NCI-H2171 (cell line): ENCODE results near the gene LRFN3.
"Not testable (repeated sequence)": the region's sequence is repeated elsewhere in the genome, so short reads cannot be mapped to it uniquely, and the experiment has no call there.

ENCODE experiments used
- DNase-seq: peaks from one replicate; lab custom pipeline; 2025; lab: John Stamatoyannopoulos, UW

Gene LRFN3

DNA sequence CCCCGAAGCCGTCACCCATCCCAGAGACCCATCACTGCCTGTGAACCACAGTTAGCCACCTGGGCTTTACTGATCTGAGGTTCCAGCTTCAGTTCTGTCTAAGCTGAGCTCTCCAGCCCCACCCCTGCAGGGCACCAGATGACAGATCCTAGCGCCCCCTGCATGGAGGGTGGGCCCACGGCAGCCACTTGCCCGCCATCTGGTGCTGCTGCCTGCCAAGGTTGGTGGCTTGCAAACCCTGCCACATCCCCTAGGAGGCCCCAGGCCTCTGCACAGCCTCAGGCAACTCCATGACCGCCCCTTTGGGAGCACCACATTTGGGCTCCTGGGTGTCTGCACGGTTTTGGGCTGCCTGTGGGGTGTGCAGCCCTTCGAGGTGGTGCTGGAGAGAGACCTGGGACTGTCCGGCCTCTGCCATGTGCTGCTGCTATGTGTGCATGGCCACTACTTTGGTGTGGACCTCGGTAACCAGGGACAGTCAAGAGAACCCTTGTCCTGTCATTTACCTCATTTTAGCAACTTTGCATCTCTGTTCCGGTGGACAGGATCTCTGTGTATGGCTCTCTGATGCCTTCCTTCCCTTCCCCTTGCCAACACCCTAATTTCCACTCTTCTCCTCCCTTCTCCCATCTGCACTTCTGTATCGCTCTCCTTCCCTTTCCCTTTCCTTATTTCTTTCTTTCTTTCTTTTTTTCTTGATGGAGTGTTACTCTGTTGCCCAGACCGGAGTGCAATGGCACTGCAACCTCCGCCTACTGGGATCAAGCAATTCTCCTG lies 41.5 kb downstream of the LRFN3 start:
- peak; percentile 75 for DNase-seq

DNA sequence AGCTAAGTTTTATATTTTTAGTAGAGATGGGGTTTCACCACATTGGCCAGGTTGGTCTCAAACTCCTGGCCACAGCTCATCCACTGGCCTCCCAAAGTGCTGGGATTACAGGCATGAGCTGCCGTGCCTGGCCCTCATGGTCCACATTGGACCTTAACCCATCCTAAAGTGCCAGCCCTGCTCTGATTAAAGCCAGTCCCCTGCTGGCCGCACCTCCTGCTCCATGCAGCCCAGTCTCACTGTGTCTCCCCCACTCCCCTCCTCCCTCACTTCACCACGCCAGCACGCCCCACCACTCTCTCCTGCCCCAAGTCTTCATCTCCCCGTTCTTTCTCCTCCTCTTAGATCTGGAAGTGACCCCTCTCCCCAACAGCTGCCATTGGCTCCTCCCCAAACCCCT lies 42.1 kb downstream of the LRFN3 start:
- DNase-seq = no peak

DNA sequence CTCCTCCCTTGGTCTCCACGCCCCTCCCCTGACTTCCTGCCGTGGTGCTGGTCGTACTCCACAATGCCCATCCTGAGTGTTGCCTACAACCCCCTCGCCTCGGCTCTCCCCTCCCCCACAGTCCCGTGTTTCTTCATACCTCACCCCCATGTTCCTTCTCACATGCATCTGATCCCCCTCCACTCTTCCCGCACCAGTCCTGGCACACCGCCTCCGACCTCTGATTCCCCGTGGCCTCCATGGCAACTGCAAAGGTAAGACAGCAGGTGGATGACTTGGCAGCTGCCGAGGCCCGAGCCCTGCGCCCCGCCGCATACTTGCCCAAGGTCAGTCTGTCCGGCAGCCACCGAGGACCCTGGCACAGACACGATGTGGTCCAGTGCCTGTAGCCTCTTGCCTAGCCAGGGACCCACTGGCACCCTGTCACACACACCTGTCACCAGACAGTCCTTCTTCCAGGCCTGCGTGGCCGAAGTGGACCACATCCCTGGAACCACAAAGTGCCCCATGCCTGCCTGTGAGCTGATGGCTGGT lies 42.7 kb downstream of the LRFN3 start:
- DNase-seq = no peak

DNA sequence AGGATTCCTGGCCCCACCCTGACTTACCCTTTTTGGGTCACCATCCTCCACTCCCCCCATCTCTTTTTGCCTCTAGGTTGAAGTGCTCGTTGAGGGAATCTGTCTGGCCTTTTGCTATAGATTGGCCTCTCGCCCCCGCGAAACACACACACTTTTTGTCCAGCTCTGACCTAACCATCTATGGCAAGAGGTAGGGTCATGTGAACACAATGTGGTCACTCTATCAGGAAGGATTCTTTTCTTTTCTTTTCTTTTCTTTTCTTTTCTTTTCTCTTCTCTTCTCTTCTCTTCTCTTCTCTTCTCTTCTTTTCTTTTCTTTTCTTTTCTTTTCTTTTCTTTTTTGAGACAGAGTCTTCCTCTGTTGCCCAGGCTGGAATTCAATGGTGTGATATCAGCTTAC lies 44.8 kb downstream of the LRFN3 start:
- not testable (repeated sequence) for DNase-seq

DNA sequence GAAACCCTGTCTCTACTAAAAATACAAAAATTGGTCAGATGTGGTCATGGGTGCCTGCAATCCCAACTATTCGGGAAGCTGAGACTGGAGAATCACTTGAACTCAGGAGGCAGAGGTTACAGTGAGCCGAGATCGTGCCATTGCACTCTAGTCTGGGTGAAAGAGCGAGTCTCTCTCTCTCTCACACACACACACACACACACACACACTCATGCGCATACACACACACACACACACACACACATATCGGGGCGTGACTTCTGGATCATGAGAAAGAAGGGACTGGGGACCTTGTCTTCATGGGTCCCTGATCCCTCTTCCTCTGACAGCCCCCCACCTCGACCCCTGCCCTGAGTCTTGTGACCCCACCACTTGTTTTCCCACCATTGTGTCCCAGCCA lies 47.0 kb downstream of the LRFN3 start:
- DNase-seq = no peak

DNA sequence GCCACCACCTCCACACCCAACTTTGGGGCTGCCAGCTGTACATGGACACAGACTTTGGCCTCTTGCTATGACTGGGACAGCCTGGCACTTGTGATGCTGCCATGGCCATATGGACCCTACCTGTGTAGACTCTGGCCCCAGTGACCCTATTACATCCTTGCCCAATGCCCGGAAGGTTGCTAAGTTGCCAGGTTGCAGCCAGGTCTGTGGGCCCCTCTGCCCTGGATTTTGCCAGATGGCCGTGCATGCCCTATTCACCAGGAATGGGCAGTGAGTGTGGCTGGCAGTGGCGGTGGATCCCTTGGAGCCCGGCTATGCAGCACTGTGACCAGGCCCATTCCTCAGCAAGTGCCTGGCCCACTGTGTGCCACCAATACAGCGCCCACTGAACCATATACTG lies 49.9 kb downstream of the LRFN3 start:
- no peak for DNase-seq

DNA sequence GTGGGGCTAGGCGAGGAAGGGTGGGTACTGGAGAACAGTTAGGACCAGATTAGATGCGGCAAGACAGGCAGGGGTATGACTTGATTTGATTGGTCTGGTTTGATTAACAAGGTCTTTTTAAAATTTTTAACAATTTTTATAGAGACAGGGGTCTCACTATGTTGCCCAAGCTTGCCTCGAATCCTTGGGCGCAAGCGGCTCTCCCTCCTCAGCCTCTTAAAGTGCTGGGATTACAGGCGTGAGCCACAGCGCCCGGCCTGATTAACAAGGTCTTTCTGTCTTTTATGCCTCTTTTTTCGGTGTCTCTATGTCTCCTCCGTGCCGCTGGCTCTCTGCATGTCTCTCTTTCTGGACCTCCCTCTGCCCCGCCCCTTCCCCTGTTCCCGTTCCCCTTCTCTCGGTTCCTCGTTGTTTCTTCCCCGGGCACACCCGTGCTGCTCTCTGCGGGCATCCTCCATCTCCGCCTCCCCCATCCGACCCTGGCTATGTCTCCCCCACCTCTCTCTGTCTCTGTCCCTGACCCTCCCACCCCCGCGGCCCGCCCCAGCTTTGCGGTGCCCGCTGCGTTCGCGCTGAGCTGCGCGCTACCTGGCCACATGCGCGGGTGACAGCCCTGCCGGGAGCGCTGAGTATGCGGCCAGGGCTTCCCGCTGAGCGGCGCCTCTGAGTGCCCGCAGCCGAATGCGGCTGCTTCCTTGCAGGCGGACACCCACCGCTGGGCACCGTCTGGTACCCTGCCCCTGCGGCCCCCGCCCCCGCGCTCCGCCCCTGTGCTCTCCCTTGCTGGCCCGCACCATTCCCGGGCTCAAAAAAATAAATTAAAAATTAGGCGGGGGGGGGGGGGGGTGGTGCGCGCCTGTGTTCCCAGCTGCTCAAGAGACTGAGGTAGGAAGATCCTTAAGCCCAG lies 50.7 kb downstream of the LRFN3 start:
- peak; percentile 46 for DNase-seq

DNA sequence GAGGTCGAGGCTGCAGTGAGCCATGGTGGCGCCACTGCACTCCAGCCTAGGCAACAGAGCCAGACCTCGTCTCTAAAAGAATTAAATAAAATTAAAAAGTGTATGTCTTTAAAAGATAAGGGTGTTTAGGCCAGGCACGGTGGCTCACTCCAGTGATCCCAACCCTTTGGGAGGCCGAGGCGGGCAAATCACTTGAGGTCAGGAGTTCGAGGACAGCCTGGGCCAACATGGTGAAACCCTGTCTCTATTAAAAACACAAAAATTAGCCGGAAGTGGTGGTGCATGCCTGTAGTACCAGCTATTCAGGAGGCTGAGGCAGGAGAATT lies 51.4 kb downstream of the LRFN3 start:
- no peak for DNase-seq

DNA sequence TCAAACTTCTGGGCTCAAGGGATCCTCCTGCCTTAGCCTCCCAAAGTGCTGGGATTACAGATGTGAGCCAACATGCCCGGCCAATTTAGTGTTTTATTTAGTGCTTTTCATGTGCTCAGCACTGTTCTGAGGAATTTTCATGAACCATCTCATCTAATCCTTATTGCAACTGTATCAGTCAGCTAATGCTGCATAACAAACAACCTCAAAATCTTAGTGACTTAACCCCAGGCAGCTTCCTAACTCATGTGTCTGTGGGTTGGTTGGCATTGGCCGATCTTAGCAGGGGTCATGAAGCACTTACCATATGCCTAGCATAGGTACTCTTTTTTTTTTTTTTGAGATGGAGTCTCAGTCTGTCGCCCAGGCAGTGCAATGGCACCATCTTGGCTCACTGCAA lies 52.6 kb downstream of the LRFN3 start:
- DNase-seq = no peak

DNA sequence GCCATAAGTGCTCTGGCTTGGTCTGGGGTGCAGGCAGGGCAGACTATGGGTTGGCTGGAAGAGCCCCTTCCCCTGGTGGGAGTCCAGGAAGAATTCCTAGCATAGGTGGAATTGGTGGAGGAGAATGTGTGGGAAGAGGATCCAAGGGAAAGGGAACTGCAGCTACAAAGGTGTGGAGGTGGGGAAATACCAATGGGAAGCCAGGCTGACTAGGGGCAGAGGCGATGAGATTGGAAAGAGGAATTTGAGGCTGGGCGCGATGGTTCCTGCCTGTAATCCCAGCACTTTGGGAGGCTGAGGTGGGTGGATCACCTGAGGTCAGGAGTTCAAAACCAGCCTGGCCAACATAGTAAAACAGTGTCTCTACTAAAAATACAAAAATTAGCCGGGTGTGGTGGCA lies 54.0 kb downstream of the LRFN3 start:
- no peak for DNase-seq

DNA sequence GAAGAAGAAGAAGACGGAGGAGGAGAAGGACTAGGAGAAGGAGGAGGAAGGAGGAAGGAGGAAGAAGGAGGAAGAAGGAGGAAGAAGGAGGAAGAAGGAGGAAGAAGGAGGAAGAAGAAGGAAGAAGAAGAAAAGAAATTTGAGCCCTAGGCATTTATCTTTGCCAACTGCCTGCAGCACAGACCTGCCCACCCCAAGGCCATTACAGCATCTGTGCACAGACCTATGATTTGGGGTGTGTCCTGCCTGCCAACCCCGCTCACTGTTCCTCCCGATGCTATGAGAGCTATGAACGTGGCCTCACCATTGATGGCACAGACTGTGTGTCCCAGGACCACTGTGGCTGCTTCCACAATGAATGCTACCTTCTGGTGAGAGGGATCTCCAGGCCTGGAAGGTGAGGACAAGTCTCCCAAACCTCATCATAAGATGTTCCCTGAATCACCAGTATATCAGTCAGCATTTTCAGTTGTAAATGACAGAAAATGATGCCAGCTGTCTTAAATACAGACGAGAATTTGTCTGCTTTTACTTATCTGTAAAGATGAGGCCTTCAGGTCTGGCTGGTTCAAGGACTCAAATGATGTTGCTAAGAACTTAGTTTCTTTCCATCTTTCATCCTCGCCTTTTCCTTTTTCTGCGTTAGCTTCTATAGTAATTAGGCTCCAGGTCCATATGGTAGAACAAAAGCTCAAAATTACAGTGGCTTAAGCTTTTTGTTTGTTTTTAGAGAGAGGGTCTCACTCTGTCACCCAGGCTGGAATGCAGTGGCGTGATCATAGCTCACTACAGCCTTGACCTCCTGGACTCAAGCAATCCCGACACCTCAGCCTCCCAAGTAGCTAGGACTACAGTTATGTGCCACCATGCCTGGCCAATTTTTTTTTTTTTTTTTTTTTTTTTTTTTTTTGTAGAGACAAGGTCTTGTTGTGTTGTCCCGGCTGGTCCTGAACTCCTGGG lies 54.9 kb downstream of the LRFN3 start:
- no peak for DNase-seq

DNA sequence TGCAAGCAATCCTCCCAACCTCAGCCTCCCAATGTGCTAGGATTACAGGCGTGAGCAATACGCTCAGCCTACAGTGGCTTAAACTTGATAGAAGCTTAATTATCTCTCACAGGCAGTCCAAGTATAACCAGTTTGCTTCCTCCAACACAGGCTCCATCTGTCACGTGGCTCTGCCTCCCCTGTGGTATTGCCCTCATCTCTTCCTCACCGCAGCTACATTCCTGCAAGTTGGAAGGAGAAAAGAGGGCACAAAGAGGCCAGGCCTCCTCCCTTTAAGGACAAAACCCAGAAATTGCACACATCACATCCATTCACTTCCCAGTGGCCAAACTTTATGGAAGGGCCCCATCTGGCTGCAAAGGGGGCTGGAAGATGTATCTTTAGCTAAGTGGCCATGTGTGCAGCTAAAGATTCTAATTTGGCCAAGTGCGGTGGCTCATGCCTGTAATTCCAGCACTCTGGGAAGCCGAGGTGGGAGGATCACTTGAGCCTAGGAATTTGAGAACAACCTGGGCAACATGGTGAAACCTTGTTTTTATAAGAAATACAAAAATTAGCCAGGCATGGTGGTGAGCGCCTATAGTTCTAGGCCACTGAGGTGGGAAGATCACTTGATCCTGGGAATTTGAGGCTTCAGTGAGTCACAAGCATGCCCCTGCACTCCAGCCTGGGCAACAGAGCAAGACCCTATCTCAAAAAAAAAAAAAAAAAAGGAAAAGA lies 55.7 kb downstream of the LRFN3 start:
- no peak for DNase-seq

DNA sequence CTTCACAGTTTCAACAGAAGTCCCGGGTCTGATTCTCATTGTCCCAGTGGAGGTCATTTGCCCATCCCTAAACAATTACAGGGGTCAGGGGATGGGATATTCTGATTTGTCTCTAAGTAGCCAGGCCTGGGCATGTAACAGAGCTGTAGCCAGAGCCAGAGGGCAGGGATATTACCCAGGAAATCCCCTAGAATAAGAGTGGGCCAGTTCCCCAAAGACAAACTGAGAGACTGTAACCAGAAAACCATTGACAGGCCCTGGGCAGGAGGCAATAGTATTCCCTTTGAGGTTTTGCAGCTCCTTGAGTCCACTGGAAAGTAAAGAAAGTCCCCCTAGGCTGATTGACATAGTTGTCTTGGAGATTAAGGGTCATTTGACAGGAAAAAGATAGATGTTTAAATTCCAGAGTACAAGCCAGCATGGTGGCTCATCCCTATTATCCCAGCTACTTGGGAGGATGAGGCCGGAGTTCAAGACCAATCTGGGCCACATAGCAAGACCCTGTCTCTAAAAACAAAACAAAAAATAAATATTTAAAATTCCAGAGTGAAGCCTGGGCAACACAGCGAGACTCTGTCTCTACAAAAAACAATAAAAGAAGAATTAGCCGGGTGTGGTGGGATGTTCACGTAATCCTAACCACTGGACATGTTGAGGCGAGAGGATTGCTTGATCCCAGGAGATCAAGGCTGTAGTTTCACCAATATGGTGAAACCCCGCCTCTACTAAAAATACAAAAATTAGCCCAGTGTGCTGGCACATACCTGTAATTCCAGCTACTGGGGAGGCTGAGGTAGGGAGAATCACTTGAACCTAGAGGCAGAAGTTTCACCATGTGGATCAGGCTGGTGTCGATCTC lies 57.0 kb downstream of the LRFN3 start:
- DNase-seq = no peak

DNA sequence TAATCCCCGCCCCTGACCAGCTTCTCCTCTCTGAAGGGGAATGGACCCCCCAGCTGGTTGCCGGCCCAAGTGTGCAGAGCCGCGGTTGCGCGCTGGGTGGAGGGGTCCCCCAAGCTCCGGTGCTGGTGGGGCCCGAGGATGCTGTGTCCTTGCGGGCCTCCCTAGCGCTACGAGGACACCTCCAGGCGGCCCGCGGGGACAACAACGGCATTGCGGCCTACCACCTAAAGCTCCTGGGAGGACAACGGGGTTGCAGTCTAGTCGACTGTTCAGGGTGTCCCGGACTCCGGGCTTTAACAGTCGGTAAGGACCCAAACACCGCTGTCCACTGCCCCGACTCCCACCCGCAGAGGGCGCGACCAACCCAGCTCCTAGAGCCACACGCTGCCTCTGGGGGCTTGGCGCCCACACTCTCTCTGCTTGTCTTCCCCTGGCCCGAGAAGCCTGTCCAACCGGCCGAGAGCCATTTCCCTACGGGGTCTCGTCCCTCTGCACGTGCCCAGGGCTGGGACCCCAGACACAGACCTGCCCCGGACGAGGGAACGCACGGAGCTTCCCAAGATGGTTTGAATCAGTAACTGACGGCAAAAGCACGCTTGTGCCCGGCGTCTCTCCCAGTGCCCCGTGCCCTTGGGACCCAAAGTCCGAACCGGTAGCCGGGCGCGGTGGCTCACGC lies 57.9 kb downstream of the LRFN3 start:
- no peak for DNase-seq
